Measurements from ENCODE around the gene OR2H2.

OR2H2 gene

DNA sequence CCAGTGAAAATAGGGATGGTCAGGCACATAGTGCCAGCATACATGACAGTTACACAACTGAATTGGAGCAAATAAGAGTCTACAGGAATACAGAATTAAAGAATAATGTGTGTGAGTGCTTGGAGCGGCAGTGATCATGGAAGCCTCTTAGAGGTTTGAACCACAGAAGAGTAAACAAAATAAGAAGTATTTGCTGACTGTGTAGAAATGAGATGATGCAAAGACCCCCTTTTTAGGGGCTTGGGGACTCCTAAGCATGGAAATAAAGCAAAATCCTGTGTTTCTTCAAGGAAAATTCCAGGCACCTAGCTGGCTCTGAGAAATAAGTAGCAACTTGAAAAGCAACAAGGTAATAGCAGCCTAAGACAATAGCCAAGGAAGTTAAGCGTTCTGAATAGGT, 6.8 kb downstream of the OR2H2 start:
- no peak for DNase-seq (ENCODE audit: low read depth in 2 of 2)

DNA sequence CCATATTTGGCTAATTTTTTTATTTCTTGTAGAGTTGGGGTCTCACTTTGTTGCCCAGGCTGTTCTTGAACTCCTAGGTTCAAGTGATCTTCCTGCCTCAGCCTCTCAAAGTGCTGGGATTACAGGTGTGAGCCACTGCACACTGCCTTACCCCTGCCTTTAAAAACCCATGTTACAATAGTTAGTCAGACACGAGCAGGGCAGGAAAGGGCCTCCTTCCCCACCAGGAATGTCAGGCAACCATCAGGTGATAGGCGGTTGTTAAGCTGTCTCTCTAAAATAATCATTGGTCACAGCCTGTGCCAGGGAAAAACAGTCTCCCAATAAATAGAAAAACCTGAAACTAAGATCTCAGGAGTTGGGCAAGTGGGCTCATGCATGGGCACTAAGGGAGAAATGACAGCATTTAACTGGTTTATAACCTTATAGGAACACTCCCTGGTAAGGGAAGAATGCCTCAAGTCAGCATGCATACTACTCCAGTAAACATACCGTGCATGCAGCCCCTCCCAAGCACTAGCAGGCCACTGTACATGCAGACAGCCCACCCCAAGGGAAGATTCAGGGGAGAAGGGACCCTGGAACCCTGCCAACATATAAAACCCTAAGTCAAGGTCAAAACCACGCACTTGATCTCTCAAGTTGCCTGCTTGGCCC, 8.4 kb downstream of the OR2H2 start:
- no peak for DNase-seq (ENCODE audit: low read depth in 2 of 2)

DNA sequence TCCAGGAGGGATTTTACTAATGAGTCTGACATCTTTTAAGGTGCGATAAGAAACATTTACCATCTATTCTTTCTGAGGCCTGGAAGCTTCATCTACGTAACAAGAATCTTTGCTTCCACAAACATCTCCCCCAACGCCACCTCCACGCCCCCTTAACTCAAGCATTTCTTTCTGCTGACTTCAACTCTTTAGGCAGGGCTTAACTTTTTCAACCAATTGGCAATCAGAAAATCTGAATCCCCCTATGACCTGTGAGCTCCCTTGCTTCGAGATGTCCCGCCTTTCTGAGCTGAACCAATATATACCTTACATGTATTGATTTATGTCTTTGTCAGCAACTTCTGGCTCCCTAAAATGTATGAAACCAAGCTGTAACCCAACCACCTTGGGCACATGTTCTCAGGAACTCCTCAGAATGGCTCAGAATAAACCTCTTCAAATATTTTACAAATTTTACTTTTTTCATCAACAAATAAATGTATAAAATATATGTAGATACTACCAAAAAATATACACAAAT, 11.5 kb downstream of the OR2H2 start:
- no peak for DNase-seq (ENCODE audit: low read depth in 2 of 2)

- DNase-seq (ENCODE audit: low read depth in 2 of 2) = no peak
These were observed 12.3 kb downstream of the OR2H2 start for GRCh38 chr6:29597184-29597583.

DNA sequence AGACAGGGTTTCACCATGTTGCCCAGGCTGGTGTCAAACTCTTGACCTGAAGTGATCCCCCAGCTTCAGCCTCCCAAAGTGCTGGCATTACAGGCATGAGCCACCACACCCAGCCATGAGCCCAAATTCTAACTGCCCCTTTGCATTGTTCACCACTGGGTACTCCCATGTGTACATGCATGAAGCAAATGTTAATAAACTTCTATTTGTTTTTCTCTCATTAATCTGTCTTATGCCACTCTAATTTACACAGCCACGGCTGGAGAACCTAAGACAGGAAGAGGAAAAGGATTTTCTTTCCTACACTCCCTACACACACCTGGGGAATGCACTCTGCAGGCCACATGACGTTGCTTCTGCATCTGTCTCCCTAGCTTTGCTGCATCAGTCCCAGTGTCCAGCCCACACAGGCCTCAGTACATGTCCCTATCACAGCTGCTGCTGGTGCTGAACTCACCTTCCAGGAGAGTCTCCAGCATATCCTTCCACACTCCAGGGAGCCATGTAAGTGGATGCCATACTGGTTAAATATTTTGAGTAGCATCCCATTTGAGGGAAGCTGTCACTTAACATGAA, 13.3 kb downstream of the OR2H2 start:
- DNase-seq (ENCODE audit: low read depth in 2 of 2) = no peak

DNA sequence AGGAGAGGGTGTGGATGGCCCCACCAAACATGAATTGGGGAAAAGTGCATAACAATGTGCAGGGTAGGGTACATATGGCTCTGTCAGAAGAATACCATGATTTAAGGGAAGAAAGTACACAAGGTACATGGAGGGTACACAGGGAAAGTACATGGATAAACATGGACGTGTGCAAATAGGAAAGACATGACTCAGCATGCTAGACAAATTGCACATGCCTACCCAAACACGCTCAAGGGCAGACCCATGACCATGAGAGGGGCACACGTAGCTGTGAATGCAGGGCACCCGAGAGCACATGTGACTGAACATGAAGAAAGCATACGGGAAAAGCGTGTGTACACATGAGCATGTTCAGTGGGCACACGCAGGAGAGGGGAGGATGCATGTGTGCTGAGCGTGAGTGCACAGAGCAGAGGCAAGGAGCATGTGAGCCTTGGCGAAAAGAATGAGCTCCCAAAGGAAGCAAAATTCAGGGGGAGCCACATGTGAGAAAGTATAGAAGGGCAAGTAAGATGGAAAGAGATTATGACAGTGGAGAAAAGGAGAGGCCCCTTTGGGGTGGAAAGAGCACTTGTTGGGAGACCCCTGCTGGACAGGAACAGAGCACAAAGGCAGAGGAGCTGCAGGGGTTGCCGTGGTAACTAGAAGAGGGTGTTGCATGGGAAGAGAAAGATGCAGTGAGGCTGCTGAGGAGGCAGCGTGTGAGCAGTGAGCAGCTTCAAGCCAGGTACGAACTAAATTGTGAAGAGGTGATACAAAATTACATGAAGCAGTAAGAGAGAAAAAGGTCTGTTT, 17.8 kb downstream of the OR2H2 start:
- no peak for DNase-seq (ENCODE audit: low read depth in 2 of 2)

DNA sequence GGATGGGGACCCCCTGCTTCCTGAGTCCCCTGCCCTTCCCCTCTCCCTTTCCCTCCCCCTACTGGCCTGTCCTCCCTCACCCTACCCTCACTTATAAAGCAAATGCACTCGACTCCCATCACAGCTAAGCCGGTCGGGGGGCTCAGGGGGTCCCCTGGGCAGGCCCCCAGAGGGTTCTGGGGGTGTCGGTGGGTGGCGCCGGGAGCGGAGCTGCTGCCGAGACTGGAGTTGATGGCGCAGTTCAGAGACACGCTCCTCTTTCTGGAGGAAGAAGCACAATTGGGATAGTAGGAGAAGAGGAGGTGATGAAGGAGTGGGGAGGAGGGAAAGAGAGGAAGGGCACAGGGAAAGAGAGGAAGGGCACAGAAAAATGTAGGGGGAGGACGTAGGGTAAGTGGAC, 18.5 kb downstream of the OR2H2 start:
- no peak for DNase-seq (ENCODE audit: low read depth in 2 of 2)

DNA sequence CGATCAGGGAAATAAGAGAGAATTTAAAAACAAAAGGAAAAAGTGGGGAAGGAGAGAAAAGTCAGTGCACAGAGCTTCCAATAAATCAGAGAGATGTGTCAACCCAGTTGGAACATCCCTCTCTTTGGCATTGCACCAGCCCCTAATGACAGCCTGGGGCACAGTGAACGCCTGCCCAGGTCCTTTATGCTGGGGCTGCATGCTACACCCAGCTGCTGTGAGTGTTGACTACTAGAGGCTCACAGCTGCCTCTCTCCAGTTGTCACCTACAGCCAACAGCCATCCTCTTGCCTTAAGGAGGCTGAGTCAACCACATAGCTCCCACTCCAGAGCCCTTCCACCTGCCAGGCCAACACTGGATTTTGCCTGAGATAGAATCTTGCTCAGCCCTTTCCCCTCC, 19.0 kb downstream of the OR2H2 start:
- DNase-seq (ENCODE audit: low read depth in 2 of 2) = no peak

GRCh38 chr6:29608131-29608530, 23.2 kb downstream of the OR2H2 start:
- no peak for DNase-seq (ENCODE audit: low read depth in 2 of 2)

DNA sequence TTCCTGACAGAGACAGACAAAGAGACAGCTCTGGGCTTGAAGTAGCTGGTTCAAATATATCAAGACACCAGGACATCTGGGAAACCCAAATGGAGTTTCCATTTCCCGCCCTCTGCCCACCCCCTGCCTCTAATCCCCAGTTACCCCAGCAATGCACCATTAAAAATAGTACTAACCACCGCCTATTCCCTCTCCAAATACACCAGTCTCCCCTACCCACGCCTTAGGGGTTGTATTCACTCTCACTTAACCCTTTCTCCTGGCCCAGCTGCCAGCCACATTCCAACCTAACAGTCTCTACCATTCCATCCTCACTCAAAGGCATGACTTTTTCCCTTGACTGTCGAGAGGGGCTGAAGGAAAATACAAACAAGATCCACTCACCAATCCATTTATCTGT, 25.6 kb downstream of the OR2H2 start:
- no peak for DNase-seq (ENCODE audit: low read depth in 2 of 2)

GRCh38 chr6:29611426-29611825, 26.5 kb downstream of the OR2H2 start:
- DNase-seq (ENCODE audit: low read depth in 2 of 2) = no peak

DNA sequence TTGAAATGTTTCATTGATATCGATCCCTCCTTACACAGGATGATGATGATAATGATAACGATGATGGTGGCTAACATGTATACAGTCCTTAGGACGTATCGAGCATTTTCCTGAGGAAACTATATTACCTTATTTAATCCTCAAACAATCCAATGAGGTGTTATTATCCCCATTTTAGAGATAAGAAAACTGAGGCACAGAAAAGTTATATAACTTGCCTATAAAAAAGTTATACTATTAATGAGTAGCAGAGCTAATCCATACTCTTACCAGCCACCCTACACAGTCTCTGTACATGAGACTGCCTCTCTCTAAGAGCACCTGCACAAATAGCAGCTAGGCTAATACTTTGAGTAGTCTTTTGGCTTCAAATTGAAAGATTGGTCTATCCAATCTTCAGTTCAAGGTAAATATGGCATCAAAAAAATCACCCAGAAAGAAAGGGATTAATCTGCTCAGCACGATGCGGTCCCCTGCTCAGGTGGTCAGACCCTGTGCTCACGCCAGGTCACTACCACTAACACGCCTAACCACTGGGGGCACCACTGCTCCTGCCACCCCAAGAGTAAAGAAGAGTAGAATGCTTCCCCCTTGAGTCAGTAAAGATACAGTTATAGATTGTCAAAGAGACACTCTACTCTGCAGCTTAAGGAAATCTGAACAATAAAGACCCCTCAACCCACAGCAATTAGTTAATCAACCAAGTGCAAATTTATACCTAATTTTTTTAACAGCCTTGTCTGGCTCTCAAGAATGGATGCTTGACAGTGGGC, 33.0 kb downstream of the OR2H2 start:
- DNase-seq (ENCODE audit: low read depth in 2 of 2) = no peak

- no peak for DNase-seq (ENCODE audit: low read depth in 2 of 2)
These were observed 34.7 kb downstream of the OR2H2 start for GRCh38 chr6:29619578-29620160.

- no peak for DNase-seq (ENCODE audit: low read depth in 2 of 2)
These were observed 35.7 kb downstream of the OR2H2 start for GRCh38 chr6:29620630-29621029.

- no peak for DNase-seq (ENCODE audit: low read depth in 2 of 2)
These were observed 39.6 kb downstream of the OR2H2 start for GRCh38 chr6:29624520-29624961.

GRCh38 chr6:29625337-29625930, 40.5 kb downstream of the OR2H2 start:
- no peak for DNase-seq (ENCODE audit: low read depth in 2 of 2)

DNA sequence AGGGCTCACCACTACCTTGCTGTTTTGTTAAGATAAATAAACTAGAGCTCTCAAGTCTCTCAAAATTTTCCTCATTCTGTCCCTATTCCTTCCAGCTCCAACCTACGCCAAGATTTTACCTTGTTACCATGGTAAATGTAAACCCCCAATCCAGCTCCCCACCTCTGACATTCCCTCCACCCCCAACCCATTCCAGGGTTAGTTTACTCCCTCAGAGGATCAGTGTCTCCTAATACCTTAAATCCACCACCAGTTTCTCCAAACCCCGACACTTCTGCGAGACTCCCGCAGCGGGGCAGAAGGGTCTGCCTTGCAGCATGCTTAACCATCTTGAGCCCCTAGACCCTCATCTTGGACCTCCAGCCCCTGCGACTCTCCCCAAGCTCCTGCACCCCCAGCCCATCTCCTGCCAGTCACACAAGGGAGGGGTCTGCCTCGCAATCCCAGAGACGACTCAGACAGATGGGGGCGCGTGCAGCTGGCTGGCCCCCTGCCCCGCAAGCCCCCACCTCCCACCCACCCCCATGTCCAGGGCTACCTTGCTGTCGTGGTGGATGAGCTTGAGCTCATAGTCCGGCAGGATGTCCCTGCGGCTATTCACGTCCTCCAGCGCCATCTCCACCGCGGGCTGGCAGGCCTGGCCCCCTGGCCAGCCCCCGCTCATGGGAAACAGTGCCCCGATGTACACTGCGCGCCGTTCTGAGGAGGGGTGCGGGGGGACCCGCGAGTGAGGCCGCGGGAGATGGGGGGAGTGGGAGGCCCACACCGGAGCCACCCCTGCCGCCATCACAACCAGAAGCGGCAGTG, 42.2 kb downstream of the OR2H2 start:
- no peak for DNase-seq (ENCODE audit: low read depth in 2 of 2)

DNA sequence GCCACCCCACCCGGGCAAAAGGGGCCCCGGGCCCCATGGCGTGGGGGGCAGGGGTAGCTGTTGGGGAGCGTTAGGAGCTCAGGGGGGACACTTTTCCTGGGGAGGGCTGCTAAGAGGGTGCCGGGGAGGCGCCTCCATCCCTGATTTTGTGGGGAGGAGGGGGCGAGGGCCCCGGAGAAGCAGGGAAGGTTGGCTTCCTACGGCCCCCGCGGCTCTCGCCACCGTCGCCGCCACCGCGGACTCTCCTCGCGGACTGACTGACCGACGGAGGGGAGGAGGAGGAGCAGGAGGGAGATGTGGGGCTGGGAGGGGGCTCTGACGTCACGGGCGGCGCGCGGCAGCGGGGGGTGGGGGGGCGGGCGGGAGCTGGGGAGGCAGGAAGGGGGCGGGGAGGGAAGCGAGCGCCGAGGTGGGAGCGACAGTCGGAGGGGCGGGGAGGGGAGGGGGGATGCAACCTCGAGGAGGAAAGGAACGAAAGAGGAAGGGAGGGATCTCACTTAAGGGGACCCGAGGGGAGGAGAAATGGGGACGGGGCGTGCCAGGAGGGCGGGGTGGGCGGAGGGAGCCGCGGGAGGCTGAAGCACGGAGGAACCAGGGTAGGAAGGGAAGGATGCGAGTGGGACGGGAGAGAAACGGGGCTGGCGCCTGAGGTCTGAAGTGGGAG, 43.0 kb downstream of the OR2H2 start:
- DNase-seq (ENCODE audit: low read depth in 2 of 2) = peak; percentile 78 to 79

DNA sequence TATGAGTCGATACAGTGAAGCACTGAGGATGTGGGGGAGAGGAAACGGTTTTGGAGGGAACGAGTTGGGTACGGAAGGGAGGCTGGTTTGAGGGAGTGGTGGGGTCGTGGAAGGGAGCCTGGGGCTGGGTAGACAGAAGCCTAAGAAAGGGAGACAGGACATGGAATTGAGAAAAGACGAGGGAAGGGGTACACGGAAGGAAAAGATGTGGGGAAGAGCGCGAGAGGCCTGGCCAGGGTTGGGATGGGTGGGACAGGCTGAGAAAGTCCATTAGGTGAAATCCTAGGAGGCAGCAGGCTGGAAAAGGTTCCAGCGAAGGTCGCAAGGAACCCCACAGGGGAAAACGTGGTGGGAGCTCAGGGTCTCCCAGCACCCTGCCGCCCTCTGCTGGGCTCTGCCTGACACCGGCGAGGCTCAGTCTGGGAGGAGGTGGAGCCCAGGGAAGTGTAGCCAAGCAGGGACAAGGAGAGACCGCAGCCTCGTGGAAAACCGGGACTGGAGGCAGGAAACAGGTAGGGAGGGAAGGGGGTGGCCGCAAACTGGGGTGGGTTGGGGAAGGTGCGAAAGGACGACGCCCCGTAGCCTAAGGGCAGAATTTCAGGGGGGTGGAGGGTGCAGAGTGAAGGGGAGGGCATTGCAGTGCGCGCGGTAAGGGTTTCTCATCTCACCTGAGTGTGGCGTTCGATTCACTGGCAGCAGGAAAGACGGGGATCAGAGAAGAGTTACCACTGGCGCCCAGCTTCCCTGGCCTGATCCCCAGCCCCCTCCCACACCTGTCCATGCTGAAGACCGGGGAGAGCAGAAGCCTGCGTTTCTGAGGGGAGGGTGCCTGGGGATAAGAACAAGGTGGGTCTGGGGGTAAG, 43.7 kb downstream of the OR2H2 start:
- no peak for DNase-seq (ENCODE audit: low read depth in 2 of 2)

Measured in fibroblast of skin of left biceps (primary cell).